Muscle of leg (tissue), 11 donors: ENCODE measurements around the gene LCE1A. TPM values are rescaled to one million over a fixed set of nuclear protein-coding genes. Genes with fewer than 3 reads are reported as not detected.

ENCODE experiments used
- DNase-seq: peaks from one replicate; pipeline ENCODE4 v3.0.0; 2013
- H3K27ac ChIP-seq: one replicate; pipeline ENCODE4 v1.5.1; 2013; ENCODE audit warnings: mild to moderate bottlenecking, low read length, control low read depth
- H3K27me3 ChIP-seq: one replicate; pipeline ENCODE4 v1.6.1; 2013; ENCODE audit warnings: low read length; ENCODE audit not compliant: control insufficient read depth, insufficient read depth
- H3K36me3 ChIP-seq: one replicate; pipeline ENCODE4 v1.6.1; 2013; ENCODE audit warnings: low read length; ENCODE audit not compliant: control insufficient read depth, insufficient read depth
- H3K4me1 ChIP-seq: one replicate; pipeline ENCODE4 v1.6.1; 2013; ENCODE audit warnings: low read length; ENCODE audit not compliant: control insufficient read depth, insufficient read depth
- H3K4me3 ChIP-seq: one replicate; pipeline ENCODE4 v1.5.1; 2013; ENCODE audit warnings: low read length, control low read depth
- H3K9me3 ChIP-seq: replicated peaks from 2 replicates; pipeline ENCODE4 v1.6.1; 2013; ENCODE audit warnings: low read depth, low read length; ENCODE audit not compliant: control insufficient read depth
- WGBS: methylation state at CpG from one replicate; pipeline ENCODE4 v1.1.5; 2013; ENCODE audit warnings: missing lambda C conversion rate; ENCODE audit not compliant: insufficient coverage; 5-methylcytosine and 5-hydroxymethylcytosine counted together
- polyA plus RNA-seq, 8 donors: library from polyadenylated mRNA; unstranded; fragments of 120-200 nt; gene quantifications; one replicate each; pipeline versions ENCODE4 v1.2.1 to v1.2.3, GENCODE V29; 2013; ENCODE audit warnings: inconsistent platforms in 1 of 8, low replicate concordance in 1 of 8; ENCODE audit not compliant: insufficient read length in 8 of 8, insufficient read depth in 1 of 8
- total RNA-seq: library from RNA; stranded (reverse); fragments of 120-200 nt; gene quantifications from one replicate; pipeline ENCODE4 v1.2.4, GENCODE V29; 2013

LCE1A gene
- total and polyA plus RNA-seq, 9 donors: not detected

DNA sequence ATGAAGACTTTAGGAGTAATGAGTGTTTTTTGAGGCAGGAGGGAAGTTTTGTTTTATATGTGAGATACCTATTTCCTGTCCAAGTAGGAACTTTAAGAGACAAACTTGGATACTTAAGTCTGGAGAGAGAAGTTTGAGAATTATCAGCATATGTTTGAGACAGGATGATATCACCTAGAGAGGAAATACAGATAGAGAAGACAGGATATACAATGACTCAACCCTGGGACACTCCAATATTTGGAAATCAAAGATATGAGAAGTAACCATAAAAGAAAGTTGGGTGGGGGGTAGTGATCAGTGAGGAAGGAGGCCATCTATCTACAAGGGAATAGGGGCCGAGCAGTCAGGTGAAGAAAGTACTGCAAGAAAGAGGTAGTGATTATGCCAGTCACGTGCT, 39.0 kb downstream of the LCE1A start:
- H3K9me3 ChIP-seq: no peaks in the 10 kb centered on the region
- H3K27ac ChIP-seq: no peak overlapping the region

DNA sequence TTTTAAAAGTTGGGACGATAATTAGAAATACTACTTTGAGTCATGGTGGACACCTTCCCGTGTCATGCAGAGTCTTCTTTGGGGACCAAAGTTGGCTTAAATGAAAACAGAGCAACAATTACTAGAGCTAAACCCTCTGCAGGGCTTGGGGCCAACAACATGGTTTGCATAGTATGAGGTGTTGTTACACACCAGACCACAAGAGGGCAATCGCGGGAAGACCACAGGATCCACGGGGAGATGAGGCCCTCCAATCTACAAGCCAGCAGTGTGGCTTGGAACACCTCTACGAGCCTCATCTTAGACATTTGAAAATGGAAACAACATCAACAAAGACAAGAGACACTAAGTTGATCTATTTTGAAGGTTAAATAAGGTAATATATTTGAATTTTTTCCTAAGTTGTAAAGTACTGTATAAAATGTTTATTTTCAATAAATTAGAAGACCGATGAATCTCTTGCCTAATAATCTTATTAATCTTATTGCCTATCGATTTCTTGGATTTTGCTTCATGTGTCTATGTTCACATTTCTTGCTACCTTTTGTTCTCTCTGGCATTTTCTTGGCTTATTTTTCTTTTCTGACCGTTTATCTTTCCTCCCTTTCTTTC, 42.6 kb downstream of the LCE1A start:
- DNase-seq: peak; percentile 66
- H3K27me3 ChIP-seq: no peaks in the 10 kb centered on the region
- no peaks in the 10 kb centered on the region for H3K36me3 ChIP-seq
- H3K27ac ChIP-seq: no peak overlapping the region
- H3K4me1 ChIP-seq: no peaks in the 10 kb centered on the region
- no peaks in the 10 kb centered on the region for H3K9me3 ChIP-seq
- no peak overlapping the region for H3K4me3 ChIP-seq
- 100% methylated on average over 2 of the region's 9 CpGs for WGBS

More for the DNA sequence above, 39.0 kb downstream of the LCE1A start:
- Histone ChIP-seq H3K27me3 (no peaks in the 10 kb centered on the region), H3K36me3 (no peaks in the 10 kb centered on the region), H3K4me3 (no peak overlapping the region), H3K4me1 (no peaks in the 10 kb centered on the region)
- 39% methylated on average over 2 of the region's 2 CpGs for WGBS
- DNase-seq: no peak

DNA sequence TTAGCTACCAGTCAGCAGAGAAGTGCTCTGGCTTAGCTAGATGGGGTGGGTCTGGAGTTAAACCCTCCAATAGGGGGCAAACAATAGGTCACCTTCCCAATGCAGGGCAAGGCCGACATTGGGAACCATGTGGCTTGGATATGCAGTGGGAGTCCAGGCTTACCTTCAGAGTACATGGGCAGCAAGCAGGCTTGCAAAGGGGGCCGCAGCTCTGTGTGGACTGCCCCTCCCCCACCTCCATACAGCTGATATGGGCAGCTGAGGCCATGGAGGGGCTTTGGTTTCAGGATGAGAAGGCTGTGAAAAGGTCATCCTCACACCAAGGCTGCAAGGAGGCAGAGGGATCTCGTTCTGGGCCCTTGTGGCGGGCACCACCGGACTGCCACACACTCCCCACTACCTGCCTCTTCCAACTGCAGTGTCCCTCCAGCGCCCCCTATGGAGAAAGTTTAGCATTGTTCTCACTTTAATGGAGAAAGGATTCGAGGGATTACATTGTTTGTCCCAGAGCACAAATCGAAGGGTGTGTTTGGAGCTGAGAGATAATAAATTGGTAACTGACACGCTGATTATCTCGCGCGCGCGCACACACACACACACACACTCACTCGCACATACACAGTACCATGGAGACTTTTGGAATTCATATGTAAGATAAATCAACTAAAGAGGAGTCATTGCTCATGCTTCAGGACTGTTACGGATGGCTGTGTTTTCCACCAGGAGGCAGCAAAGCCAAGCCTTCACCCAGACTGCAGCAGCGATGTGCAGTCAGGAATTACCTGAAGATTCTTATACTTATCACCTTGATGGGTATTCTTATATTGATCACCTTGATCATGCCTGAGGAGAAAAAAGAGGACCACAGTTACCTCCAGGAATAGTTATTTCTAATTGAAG, 43.8 kb downstream of the LCE1A start:
- DNase-seq: peak; percentile 2
- Histone ChIP-seq H3K27me3 (no peaks in the 10 kb centered on the region), H3K4me1 (no peaks in the 10 kb centered on the region)

DNA sequence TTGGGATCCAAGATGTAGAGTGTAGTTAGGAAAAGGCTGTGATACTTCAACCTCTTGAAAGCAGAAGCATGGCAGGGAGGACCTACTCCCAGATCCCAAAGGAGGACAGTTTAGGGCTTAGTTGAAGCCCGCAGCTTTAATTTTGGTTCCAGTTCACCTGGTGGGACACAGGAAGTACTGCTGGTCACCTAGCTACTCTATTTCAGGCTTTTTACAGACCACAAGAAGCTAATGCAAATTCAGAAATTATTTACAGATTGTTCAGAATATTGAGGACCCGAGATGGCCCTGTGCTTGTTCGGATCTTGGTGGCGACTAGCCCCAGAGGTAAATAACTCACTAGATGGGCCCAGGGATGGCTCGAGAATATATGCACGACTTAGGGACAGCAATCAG, 44.5 kb downstream of the LCE1A start:
- WGBS: 93% methylated on average over 5 of the region's 6 CpGs
- H3K9me3 ChIP-seq: no peaks in the 10 kb centered on the region
- no peak for DNase-seq
- no peaks in the 10 kb centered on the region for H3K36me3 ChIP-seq
- H3K4me3 ChIP-seq: no peak overlapping the region
- no peaks in the 10 kb centered on the region for H3K4me1 ChIP-seq
- no peaks in the 10 kb centered on the region for H3K27me3 ChIP-seq
- no peak overlapping the region for H3K27ac ChIP-seq

More for the DNA sequence above, 43.8 kb downstream of the LCE1A start:
- WGBS: no CpG with 5 or more reads among the region's 17 CpGs
- Histone ChIP-seq H3K9me3 (no peaks in the 10 kb centered on the region), H3K27ac (no peak overlapping the region), H3K36me3 (no peaks in the 10 kb centered on the region), H3K4me3 (no peak overlapping the region)

DNA sequence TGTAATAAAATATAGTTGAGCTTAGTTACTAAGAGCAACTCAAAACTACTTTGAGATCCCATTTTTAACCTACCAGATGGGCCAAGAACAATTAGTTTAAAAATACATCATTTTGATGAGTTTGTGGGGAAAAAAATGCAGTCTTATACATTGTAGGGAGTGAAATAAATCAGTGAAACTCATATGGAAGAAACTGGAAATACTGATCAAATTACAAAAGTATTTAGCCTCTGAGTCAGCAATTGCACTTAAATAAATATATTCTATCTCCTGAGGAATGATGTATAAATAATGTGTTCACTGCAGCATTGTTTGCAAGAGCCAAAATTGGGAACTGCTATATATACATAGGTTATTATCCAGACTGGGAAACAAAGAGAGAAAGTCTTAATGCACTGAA, 46.2 kb downstream of the LCE1A start:
- Histone ChIP-seq H3K4me3 (no peak overlapping the region), H3K4me1 (no peaks in the 10 kb centered on the region), H3K27me3 (no peaks in the 10 kb centered on the region), H3K9me3 (no peaks in the 10 kb centered on the region), H3K36me3 (no peaks in the 10 kb centered on the region), H3K27ac (no peak overlapping the region)
- peak; percentile 50 for DNase-seq

DNA sequence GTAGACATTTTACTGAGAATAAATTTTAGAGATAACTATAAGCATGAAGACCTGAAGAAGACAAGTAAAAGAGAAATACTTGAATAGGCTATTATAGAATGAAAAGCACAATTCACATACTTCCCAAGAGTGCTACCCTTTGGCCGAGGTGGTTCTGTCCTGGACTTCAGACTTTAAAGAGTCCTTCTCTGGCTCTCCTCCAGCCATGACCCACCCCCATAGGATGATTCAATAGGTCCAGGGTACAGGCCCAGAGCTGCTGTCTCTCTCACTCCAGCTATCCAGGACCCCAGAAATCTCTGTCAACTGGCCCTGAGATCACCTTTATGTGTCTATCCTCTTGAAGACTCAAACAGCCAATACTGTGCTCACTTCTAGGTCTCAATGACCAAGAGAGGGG, 49.6 kb downstream of the LCE1A start:
- 63% methylated on average over 1 of the region's 1 CpG for WGBS

More for the DNA sequence above, 49.6 kb downstream of the LCE1A start:
- no peaks in the 10 kb centered on the region for H3K9me3 ChIP-seq
- H3K4me1 ChIP-seq: no peaks in the 10 kb centered on the region
- no peaks in the 10 kb centered on the region for H3K36me3 ChIP-seq
- no peak for DNase-seq
- no peak overlapping the region for H3K27ac ChIP-seq
- H3K4me3 ChIP-seq: no peak overlapping the region
- no peaks in the 10 kb centered on the region for H3K27me3 ChIP-seq

Other genes with a start within 250 kb of the LCE1A start
- gene LCE3D, start 247.0 kb upstream of the LCE1A start, total RNA-seq: not detected
- not detected for gene LCE3D, start 247.0 kb upstream of the LCE1A start, polyA plus RNA-seq
- gene LCE3C, start 227.2 kb upstream of the LCE1A start, total RNA-seq: not detected
- not detected for gene LCE3C, start 227.2 kb upstream of the LCE1A start, polyA plus RNA-seq
- not detected for gene LCE3B, start 213.7 kb upstream of the LCE1A start, total RNA-seq
- not detected for gene LCE3B, start 213.7 kb upstream of the LCE1A start, polyA plus RNA-seq
- not detected for gene LCE3A, start 204.4 kb upstream of the LCE1A start, total RNA-seq
- not detected for gene LCE3A, start 204.4 kb upstream of the LCE1A start, polyA plus RNA-seq
- gene LCE2D, start 164.1 kb upstream of the LCE1A start, total RNA-seq: not detected
- gene LCE2D, start 164.1 kb upstream of the LCE1A start, polyA plus RNA-seq: not detected
- not detected for gene LCE2C, start 152.2 kb upstream of the LCE1A start, total RNA-seq
- not detected for gene LCE2C, start 152.2 kb upstream of the LCE1A start, polyA plus RNA-seq
- not detected for gene LCE2B, start 141.3 kb upstream of the LCE1A start, total RNA-seq
- gene LCE2B, start 141.3 kb upstream of the LCE1A start, polyA plus RNA-seq: not detected
- not detected for gene LCE2A, start 129.1 kb upstream of the LCE1A start, total RNA-seq
- gene LCE2A, start 129.1 kb upstream of the LCE1A start, polyA plus RNA-seq: not detected
- gene LCE4A, start 119.3 kb upstream of the LCE1A start, total RNA-seq: not detected
- gene LCE4A, start 119.3 kb upstream of the LCE1A start, polyA plus RNA-seq: not detected
- gene KPRP, start 69.4 kb upstream of the LCE1A start, total RNA-seq: not detected
- gene KPRP, start 69.4 kb upstream of the LCE1A start, polyA plus RNA-seq: not detected
- not detected for gene LCE1F, start 52.3 kb upstream of the LCE1A start, total RNA-seq
- gene LCE1F, start 52.3 kb upstream of the LCE1A start, polyA plus RNA-seq: not detected
- not detected for gene LCE1E, start 41.2 kb upstream of the LCE1A start, total RNA-seq
- not detected for gene LCE1E, start 41.2 kb upstream of the LCE1A start, polyA plus RNA-seq
- not detected for gene LCE1D, start 30.8 kb upstream of the LCE1A start, total RNA-seq
- not detected for gene LCE1D, start 30.8 kb upstream of the LCE1A start, polyA plus RNA-seq
- not detected for gene LCE1C, start 20.8 kb upstream of the LCE1A start, total RNA-seq
- gene LCE1C, start 20.8 kb upstream of the LCE1A start, polyA plus RNA-seq: not detected
- not detected for gene LCE1B, start 15.5 kb upstream of the LCE1A start, total RNA-seq
- gene LCE1B, start 15.5 kb upstream of the LCE1A start, polyA plus RNA-seq: not detected
- not detected for gene LCE6A, start 15.4 kb downstream of the LCE1A start, total RNA-seq
- gene LCE6A, start 15.4 kb downstream of the LCE1A start, polyA plus RNA-seq: not detected
- not detected for gene LCE7A, start 32.5 kb downstream of the LCE1A start, total RNA-seq
- not detected for gene LCE7A, start 32.5 kb downstream of the LCE1A start, polyA plus RNA-seq
- gene SMCP, start 50.8 kb downstream of the LCE1A start, total RNA-seq: not detected
- gene SMCP, start 50.8 kb downstream of the LCE1A start, polyA plus RNA-seq: not detected
- not detected for gene IVL, start 81.1 kb downstream of the LCE1A start, total RNA-seq
- gene IVL, start 81.1 kb downstream of the LCE1A start, polyA plus RNA-seq: 1 to 10 TPM in 1 of 8 donors, under 1 TPM in 3, not detected in 4; 0.11 to 8.1 (median 0.32) TPM
- not detected for gene SPRR5, start 119.7 kb downstream of the LCE1A start, total RNA-seq
- not detected for gene SPRR5, start 119.7 kb downstream of the LCE1A start, polyA plus RNA-seq
- gene SPRR4, start 143.2 kb downstream of the LCE1A start, total RNA-seq: not detected
- not detected for gene SPRR4, start 143.2 kb downstream of the LCE1A start, polyA plus RNA-seq
- not detected for gene SPRR1A, start 156.6 kb downstream of the LCE1A start, total RNA-seq
- gene SPRR1A, start 156.6 kb downstream of the LCE1A start, polyA plus RNA-seq: not detected
- gene SPRR3, start 174.3 kb downstream of the LCE1A start, total RNA-seq: not detected
- 10 to 100 TPM in 1 of 8 donors, 1 to 10 TPM in 1, under 1 TPM in 2, not detected in 4; 0.18 to 38.9 (median 0.90) TPM for gene SPRR3, start 174.3 kb downstream of the LCE1A start, polyA plus RNA-seq
- gene SPRR1B, start 203.7 kb downstream of the LCE1A start, total RNA-seq: not detected
- 1 to 10 TPM in 1 of 8 donors, under 1 TPM in 1, not detected in 6; 0.73 to 2.8 TPM for gene SPRR1B, start 203.7 kb downstream of the LCE1A start, polyA plus RNA-seq
- gene SPRR2D, start 213.6 kb downstream of the LCE1A start, total RNA-seq: not detected
- not detected for gene SPRR2D, start 213.6 kb downstream of the LCE1A start, polyA plus RNA-seq
- not detected for gene SPRR2A, start 230.0 kb downstream of the LCE1A start, total RNA-seq
- gene SPRR2A, start 230.0 kb downstream of the LCE1A start, polyA plus RNA-seq: not detected
- gene SPRR2B, start 244.1 kb downstream of the LCE1A start, total RNA-seq: not detected
- under 1 TPM in 1 of 8 donors, not detected in 7; 0.50 TPM for gene SPRR2B, start 244.1 kb downstream of the LCE1A start, polyA plus RNA-seq